DOHH2 (cell line): Measurements from ENCODE around the gene PDE4D.

Experiments used
- H3F3A ChIP-seq: fragments of 200-600 bp; sonication (generic), shearing (Covaris generic); 2 replicates; pipeline ENCODE4 v1.6.0; 2016; ENCODE audit warnings: antibody characterized with exemption, mild to moderate bottlenecking; ENCODE audit not compliant: control insufficient read depth, insufficient read depth
- H3K27ac ChIP-seq: fragments of 200-600 bp; sonication (generic); 2 replicates; pipeline ENCODE4 v1.5.1; 2014; ENCODE audit warnings: low read depth, mild to moderate bottlenecking, low read length, moderate library complexity
- H3K27me3 ChIP-seq: fragments of 200-600 bp; sonication (generic); 2 replicates; pipeline ENCODE4 v1.6.1; 2014; ENCODE audit warnings: mild to moderate bottlenecking, low read length, mixed read lengths; ENCODE audit not compliant: control insufficient read depth
- H3K36me3 ChIP-seq: fragments of 200-600 bp; sonication (generic); 2 replicates; pipeline ENCODE4 v1.6.1; 2014; ENCODE audit warnings: mild to moderate bottlenecking, low read length, moderate library complexity, mixed read lengths; ENCODE audit not compliant: control insufficient read depth
- H3K4me1 ChIP-seq: fragments of 200-600 bp; sonication (generic); 2 replicates; pipeline ENCODE4 v1.6.1; 2014; ENCODE audit warnings: mild to moderate bottlenecking, low read length, mixed read lengths; ENCODE audit not compliant: control insufficient read depth
- H3K4me2 ChIP-seq: fragments of 200-600 bp; sonication (generic); 2 replicates; pipeline ENCODE4 v1.6.0; 2014; ENCODE audit warnings: mild to moderate bottlenecking, low read length, moderate library complexity
- H3K4me3 ChIP-seq: fragments of 200-600 bp; sonication (generic); 2 replicates; pipeline ENCODE4 v1.5.1; 2014; ENCODE audit warnings: mild to moderate bottlenecking, low read length, mixed read lengths
- H3K79me2 ChIP-seq: fragments of 200-600 bp; sonication (generic); 2 replicates; pipeline ENCODE4 v1.6.1; 2014; ENCODE audit warnings: mild to moderate bottlenecking, low read length, mixed read lengths; ENCODE audit not compliant: control insufficient read depth
- H3K9me2 ChIP-seq: fragments of 200-600 bp; sonication (generic); replicated peaks from 2 replicates; pipeline ENCODE4 v1.6.1; 2014; ENCODE audit warnings: mild to moderate bottlenecking, low read length, mixed read lengths; ENCODE audit not compliant: control insufficient read depth
- H3K9me3 ChIP-seq: fragments of 200-600 bp; sonication (generic); 2 replicates; pipeline ENCODE4 v1.6.1; 2014; ENCODE audit warnings: antibody characterized with exemption, low read length, mixed read lengths; ENCODE audit not compliant: control insufficient read depth, insufficient read depth
- H4K20me1 ChIP-seq: fragments of 200-600 bp; sonication (generic); 2 replicates; pipeline ENCODE4 v1.6.0; 2014; ENCODE audit warnings: low read depth, mild to moderate bottlenecking, antibody characterized with exemption, low read length, moderate library complexity; ENCODE audit not compliant: control insufficient read depth, insufficient read depth
- EZH2phosphoT487 ChIP-seq: fragments of 200-600 bp; sonication (generic); IDR thresholded peaks from 2 replicates; pipeline ENCODE4 v1.6.1; 2017; ENCODE audit warnings: borderline replicate concordance, mild to moderate bottlenecking, antibody characterized with exemption, low read length, moderate library complexity, mixed read lengths
- TF ChIP-seq, protein P1 (sequence below): fragments of 200-600 bp; sonication (generic); IDR thresholded peaks from one replicate; pipeline ENCODE4 v1.5.1; 2014; ENCODE audit warnings: antibody characterized with exemption, mild to moderate bottlenecking, low read depth, low read length; ENCODE audit not compliant: poor library complexity, severe bottlenecking

Gene PDE4D

DNA sequence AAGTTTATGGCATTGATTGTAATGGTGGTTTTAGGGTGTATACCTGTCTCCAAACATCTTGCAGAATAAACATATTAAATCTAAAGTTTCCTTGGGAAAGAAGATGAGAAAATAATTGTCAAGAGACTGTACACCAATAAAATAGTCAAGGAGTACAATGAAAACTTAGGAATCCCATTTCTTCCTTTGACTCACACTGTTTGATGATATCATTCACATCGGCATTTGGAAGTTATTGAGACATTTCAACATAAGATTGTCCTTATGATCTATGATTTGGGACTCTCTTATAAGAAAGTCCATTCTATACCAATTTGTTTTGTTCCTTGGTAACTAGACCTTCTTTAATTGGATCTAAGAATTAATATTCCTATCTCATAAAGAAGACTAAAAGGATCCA lies 828.0 kb downstream of the PDE4D start:
- Histone ChIP-seq H3K4me1 (no peaks in the 10 kb centered on the region), H3F3A (no peaks in the 10 kb centered on the region), H3K36me3 (no peaks in the 10 kb centered on the region), H3K9me3 (no peaks in the 10 kb centered on the region), H3K4me3 (no peak overlapping the region), H4K20me1 (no peaks in the 10 kb centered on the region), H3K27ac (no peak overlapping the region), H3K9me2 (no peaks in the 10 kb centered on the region), H3K27me3 (no peaks in the 10 kb centered on the region; the same call in 1 of the 2 replicates), H3K79me2 (no peaks in the 10 kb centered on the region), H3K4me2 (no peak overlapping the region)
- TF ChIP-seq, protein P1, sequence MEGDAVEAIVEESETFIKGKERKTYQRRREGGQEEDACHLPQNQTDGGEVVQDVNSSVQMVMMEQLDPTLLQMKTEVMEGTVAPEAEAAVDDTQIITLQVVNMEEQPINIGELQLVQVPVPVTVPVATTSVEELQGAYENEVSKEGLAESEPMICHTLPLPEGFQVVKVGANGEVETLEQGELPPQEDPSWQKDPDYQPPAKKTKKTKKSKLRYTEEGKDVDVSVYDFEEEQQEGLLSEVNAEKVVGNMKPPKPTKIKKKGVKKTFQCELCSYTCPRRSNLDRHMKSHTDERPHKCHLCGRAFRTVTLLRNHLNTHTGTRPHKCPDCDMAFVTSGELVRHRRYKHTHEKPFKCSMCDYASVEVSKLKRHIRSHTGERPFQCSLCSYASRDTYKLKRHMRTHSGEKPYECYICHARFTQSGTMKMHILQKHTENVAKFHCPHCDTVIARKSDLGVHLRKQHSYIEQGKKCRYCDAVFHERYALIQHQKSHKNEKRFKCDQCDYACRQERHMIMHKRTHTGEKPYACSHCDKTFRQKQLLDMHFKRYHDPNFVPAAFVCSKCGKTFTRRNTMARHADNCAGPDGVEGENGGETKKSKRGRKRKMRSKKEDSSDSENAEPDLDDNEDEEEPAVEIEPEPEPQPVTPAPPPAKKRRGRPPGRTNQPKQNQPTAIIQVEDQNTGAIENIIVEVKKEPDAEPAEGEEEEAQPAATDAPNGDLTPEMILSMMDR = no peak
- TF ChIP-seq EZH2phosphoT487 = no peak

DNA sequence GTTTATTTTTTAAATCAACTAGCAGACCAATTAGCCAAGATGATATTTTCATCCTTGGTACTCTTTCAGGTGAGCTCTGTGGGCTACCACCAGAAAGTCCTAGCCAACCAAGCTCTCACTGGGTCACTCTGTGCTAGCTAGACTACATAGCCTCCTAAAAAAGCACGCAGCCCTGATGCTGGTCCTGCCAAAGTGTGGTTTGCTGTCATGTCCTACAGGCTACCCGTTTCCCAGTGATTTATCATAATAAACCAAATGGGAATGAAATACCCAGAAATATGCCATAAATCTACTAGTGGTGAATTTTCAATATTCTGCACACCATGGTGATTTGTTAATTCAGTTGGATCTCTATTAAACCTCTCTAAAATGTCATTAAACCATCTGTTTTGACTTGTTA lies 829.2 kb downstream of the PDE4D start:
- H3K79me2 ChIP-seq = no peaks in the 10 kb centered on the region
- H3K9me3 ChIP-seq = no peaks in the 10 kb centered on the region
- H4K20me1 ChIP-seq = no peaks in the 10 kb centered on the region
- no peak for TF ChIP-seq EZH2phosphoT487
- TF ChIP-seq, protein P1 = no peak
- no peak overlapping the region for H3K27ac ChIP-seq
- H3K4me2 ChIP-seq = no peak overlapping the region
- H3K4me3 ChIP-seq = no peak overlapping the region
- no peaks in the 10 kb centered on the region for H3K9me2 ChIP-seq
- no peaks in the 10 kb centered on the region for H3F3A ChIP-seq
- no peaks in the 10 kb centered on the region for H3K36me3 ChIP-seq
- H3K4me1 ChIP-seq = no peaks in the 10 kb centered on the region
- no peaks in the 10 kb centered on the region; the same call in 1 of the 2 replicates for H3K27me3 ChIP-seq

DNA sequence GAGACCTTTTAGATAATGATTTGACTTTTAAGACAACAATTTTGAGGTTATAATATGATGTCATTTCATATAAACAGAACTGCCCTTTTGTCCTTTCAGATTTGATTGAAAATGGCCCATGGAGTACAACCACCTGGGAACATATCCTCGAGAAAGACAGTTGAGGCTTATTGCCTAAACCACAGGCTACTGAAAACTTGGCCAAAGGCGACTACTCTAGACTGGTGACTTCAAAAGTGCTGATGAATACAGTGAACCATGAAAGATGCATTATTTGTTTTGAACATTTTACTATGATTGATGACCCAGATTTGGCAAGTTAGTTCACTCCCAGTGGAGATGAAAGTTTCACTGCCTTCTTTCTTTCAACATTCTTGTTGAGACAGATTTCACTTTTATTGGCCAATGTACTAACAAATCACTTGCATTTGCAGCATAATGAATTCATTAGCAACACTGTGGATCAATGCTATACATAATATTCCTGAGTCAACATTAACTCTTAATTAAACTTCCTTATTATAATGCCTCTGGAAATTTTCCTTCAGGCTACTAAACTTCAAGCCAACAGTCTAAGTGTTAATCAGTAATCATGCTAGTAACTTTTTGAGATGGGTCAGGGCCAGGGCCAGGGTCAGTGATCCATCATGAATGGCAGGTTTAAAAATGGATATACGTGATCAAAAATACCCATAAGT lies 830.4 kb downstream of the PDE4D start:
- Histone ChIP-seq H3K4me3 (no peak overlapping the region), H3K4me2 (no peak overlapping the region), H3K4me1 (no peaks in the 10 kb centered on the region), H3K79me2 (no peaks in the 10 kb centered on the region), H3F3A (no peaks in the 10 kb centered on the region), H3K36me3 (no peaks in the 10 kb centered on the region), H3K9me3 (no peaks in the 10 kb centered on the region), H3K27me3 (no peaks in the 10 kb centered on the region; the same call in 1 of the 2 replicates), H3K27ac (no peak overlapping the region), H3K9me2 (no peaks in the 10 kb centered on the region), H4K20me1 (no peaks in the 10 kb centered on the region)
- no peak for TF ChIP-seq EZH2phosphoT487
- TF ChIP-seq, protein P1 = no peak

DNA sequence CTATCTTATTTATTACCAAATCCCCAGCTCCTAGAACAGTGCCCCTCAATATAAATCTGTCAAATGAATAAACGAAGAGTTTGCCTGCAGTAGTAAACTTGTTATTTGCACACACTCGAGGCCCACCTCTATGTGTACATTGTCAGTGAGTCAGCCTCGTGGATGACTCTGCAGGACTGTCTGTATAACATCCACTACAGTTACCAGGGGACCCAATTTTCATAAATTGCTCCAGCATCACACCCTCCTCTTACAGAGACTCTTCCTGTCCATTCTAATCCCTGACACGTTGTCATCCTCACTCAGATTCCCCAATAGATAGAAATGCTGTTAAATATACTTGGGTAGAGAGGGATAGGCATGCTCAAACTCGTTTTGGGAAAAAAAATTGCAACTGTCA lies 832.1 kb downstream of the PDE4D start:
- no peaks in the 10 kb centered on the region for H4K20me1 ChIP-seq
- H3K27ac ChIP-seq = no peak overlapping the region
- no peak overlapping the region for H3K4me3 ChIP-seq
- H3K4me2 ChIP-seq = no peak overlapping the region
- no peaks in the 10 kb centered on the region for H3F3A ChIP-seq
- H3K27me3 ChIP-seq = no peaks in the 10 kb centered on the region; the same call in 1 of the 2 replicates
- no peaks in the 10 kb centered on the region for H3K79me2 ChIP-seq
- H3K9me2 ChIP-seq = no peaks in the 10 kb centered on the region
- no peaks in the 10 kb centered on the region for H3K9me3 ChIP-seq
- no peaks in the 10 kb centered on the region for H3K4me1 ChIP-seq
- TF ChIP-seq, protein P1 = no peak
- no peak for TF ChIP-seq EZH2phosphoT487
- no peaks in the 10 kb centered on the region for H3K36me3 ChIP-seq
